ENCODE measurements around the gene SIRT5. TPM values are rescaled to one million over a fixed set of nuclear protein-coding genes. Genes with fewer than 3 reads are reported as not detected.
A peak's percentile ranks its signal among the peaks of the same experiment; 100 is the strongest.

Gene SIRT5
- total RNA-seq, result 16.3 and 25.0 TPM in 2 replicates
- 17.4 TPM for total RNA-seq (2013)
- polyA plus RNA-seq, result 8.0 and 8.1 TPM in 2 replicates
- polyA minus RNA-seq, result 9.1 and 10.7 TPM in 2 replicates

DNA sequence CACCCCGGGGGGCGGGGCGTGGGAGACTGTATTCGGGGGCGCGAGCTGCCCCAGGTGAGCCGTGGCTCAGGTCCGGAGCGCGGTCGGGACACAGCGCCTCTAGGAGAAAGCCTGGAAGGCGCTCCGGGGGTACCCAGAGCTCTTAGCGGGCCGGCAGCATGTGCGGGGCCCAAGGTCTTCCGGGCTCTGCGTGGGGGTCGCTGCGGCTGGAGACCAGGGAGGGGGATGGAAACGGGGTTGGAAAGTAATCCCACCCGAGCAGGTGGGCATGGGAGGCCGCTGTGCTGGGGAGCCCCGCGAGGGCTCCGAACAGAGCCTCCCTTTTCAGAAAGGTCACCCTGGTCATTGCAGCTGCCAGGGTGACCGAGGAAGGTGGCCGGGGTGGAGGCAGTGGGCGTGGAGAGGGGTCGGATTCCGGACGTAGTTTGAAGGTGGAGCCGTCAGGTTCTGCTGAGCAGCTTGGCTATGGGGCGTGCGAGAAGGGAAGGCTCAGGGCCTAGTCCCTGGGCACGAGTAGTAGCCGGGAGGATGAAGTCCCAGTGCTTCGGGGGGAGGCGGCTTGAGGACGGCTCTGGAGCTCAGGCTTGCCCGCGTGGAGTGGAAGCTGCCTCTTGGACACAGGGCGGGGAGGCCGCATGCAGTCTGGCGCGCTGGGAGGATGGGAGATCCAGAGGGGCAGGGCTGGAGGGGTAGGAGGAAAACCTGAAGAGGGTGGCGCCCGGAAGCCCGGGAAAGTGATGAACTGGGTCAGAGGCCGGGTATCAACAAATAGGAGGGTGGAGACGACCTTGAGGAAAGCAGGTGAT, at the start of gene SIRT5:
SIRT5 (plus strand) TSS at position 31 of the 806 bp plus-strand sequence. CDS start 9,510 bp downstream, outside the sequence.
- POLR2A ChIA-PET, result interaction anchor here (0.6 to 2.7 kb wide), 18 partner anchors 33 to 302 kb away, joined by 3 to 31 read pairs (median 3); partner anchors contain the start of genes GFOD1 and NOL7
- TF ChIP-seq, protein P1, sequence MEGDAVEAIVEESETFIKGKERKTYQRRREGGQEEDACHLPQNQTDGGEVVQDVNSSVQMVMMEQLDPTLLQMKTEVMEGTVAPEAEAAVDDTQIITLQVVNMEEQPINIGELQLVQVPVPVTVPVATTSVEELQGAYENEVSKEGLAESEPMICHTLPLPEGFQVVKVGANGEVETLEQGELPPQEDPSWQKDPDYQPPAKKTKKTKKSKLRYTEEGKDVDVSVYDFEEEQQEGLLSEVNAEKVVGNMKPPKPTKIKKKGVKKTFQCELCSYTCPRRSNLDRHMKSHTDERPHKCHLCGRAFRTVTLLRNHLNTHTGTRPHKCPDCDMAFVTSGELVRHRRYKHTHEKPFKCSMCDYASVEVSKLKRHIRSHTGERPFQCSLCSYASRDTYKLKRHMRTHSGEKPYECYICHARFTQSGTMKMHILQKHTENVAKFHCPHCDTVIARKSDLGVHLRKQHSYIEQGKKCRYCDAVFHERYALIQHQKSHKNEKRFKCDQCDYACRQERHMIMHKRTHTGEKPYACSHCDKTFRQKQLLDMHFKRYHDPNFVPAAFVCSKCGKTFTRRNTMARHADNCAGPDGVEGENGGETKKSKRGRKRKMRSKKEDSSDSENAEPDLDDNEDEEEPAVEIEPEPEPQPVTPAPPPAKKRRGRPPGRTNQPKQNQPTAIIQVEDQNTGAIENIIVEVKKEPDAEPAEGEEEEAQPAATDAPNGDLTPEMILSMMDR (IDR thresholded peaks at IDR 0.05), result peak; percentile 92
- TF ChIP-seq EZH2 (IDR thresholded peaks at IDR 0.05; ENCODE audit: borderline replicate concordance, insufficient read depth, low read depth, low read length, poor library complexity, severe bottlenecking), result no peak
- intact Hi-C loops (cut with micrococcal nuclease), result loop anchor here (1.0 to 2.0 kb wide), 11 partner anchors 36 to 246 kb away; partner anchors contain the start of genes GFOD1, MCUR1, NOL7 and TBC1D7
- peak within 1 kb of the TSS; percentile 91 for H3K9ac ChIP-seq (ENCODE audit: low read length)
- Mint-ChIP-seq H3K4me1 (peaks cover 27% of the 10 kb centered on the region), H3K9me3 (ENCODE audit: insufficient read depth) (no peaks in the 10 kb centered on the region), H3K27me3 (no peaks in the 10 kb centered on the region), H3K27ac (peak within 1 kb of the TSS; percentile 98), H3K4me3 (peak within 1 kb of the TSS; percentile 95)
- peak within 1 kb of the TSS; percentile 96 for H2AFZ ChIP-seq (ENCODE audit: insufficient read depth, low read depth, low read length, poor library complexity, severe bottlenecking)
- H3K27me3 ChIP-seq (replicated peaks in 1 of 4; ENCODE audit: control extremely low read depth in 1 of 4, control insufficient read depth in 3 of 4, insufficient read depth in 4 of 4, low read length in 3 of 4), result no peaks in the 10 kb centered on the region
- peaks cover 15 to 16% of the 10 kb centered on the region in 2 donors for H3K4me1 ChIP-seq (ENCODE audit: control insufficient read depth in 2 of 2, insufficient read depth in 2 of 2, low read length in 2 of 2)
- WGBS (ENCODE audit: insufficient coverage), result under 1% methylated on average over 52 of the region's 52 CpGs
- CTCF ChIA-PET, result interaction anchor here (0.7 to 5.6 kb wide), 35 partner anchors 10 to 380 kb away, joined by 3 to 53 read pairs (median 5); partner anchors contain the start of genes GFOD1, NOL7, RANBP9 and TBC1D7
- H3K4me2 ChIP-seq (replicated peaks; ENCODE audit: low read depth, low read length, poor library complexity, severe bottlenecking), result peak within 1 kb of the TSS; percentile 98
- peaks cover 0 to 3% of the 10 kb centered on the region in 2 experiments for H3K36me3 ChIP-seq (replicated peaks in 1 of 2; ENCODE audit: control extremely low read depth in 1 of 2, control insufficient read depth in 1 of 2, extremely low read depth in 1 of 2, insufficient read depth in 2 of 2, low read length in 1 of 2)
- DNase-seq (peak; percentile 89), ATAC-seq (ENCODE audit: low read depth) (peak; percentile 71)
- H3K9me3 ChIP-seq (ENCODE audit: control extremely low read depth in 1 of 3, control insufficient read depth in 2 of 3, insufficient read depth in 1 of 3, low read length in 2 of 3), result no peaks in the 10 kb centered on the region
- H3K27ac ChIP-seq (ENCODE audit: low read length in 2 of 2), result peak within 1 kb of the TSS; percentile 87 to 94
- H3K79me2 ChIP-seq (ENCODE audit: control insufficient read depth, insufficient read depth, low read length), result peaks cover 22% of the 10 kb centered on the region
- peak within 1 kb of the TSS; percentile 37 to 99 (median 81) for H3K4me3 ChIP-seq (ENCODE audit: control extremely low read depth in 1 of 5, extremely low read depth in 1 of 5, insufficient read depth in 1 of 5, low read depth in 2 of 5, low read length in 4 of 5)
- no peaks in the 10 kb centered on the region for H4K20me1 ChIP-seq (ENCODE audit: control insufficient read depth, insufficient read depth, low read length, poor library complexity, severe bottlenecking)

Measured in B cell (primary cell).